Regular cardiac myocyte (primary cell): ENCODE measurements around the gene SERPINA5. TPM values are rescaled to one million over a fixed set of nuclear protein-coding genes. Genes with fewer than 3 reads are reported as not detected.

Experiments used
- total RNA-seq: library from RNA; depleted of rRNA; stranded (reverse); fragments of >200 nt; gene quantifications from 2 replicates; pipeline ENCODE4 v1.2.3, GENCODE V29; 2014

The SERPINA5 gene
- under 0.01 and 0.28 TPM in 2 replicates for total RNA-seq

GRCh38 chr14:94581127-94581999 lies at the start of gene SERPINA5:
Gene SERPINA5 (plus strand): TSS chr14:94581426. CDS start chr14:94587363, 5,937 bp downstream.

DNA sequence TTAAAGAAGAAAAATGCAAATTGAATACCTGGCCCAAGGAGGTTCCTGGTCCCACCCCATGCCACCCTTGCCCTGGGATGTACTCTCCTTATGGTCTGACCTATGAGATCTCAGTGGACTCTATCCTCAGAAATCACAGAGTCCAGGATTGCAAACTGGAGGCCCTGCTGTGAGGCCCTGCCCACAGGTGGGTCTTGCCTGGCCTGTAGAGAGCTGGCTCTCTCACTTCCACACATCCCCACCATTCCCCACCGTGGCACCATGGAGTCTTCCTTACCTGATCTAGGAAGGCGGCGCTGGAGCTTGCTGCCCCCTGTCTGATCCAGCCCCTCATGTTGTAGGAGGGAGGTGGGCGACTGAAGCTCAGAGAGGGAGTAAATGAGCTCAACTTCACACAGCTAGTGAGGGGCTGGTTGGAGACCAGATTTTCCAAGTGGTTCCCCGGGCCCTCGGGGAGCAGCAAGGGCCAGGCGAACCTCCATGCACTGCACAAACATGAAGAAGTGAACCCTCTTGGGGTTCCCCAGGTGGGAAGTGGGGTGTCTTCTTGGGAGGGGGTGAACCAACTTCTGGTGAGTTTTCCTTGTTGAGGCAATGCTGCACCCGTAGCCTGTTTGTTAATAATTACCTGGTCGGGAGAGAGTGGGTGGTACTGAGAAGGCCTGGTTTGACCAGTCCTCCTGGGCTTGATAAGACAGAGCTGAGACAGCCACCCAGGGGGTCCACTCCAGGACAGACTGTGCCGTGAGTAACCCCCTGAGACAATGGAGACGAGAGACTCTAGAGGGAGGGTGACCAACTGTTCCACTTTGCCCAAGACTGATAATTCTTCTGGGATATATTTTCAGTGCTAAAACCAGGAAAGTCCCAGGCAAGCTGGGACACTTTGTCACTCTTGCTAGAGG lies 20.2 kb upstream of the SERPINA5 start, which contains the start of gene SERPINA4:
Gene SERPINA4 (plus strand): TSS at position 692 of the 905 bp plus-strand sequence. CDS start 2,041 bp downstream, outside the sequence.

DNA sequence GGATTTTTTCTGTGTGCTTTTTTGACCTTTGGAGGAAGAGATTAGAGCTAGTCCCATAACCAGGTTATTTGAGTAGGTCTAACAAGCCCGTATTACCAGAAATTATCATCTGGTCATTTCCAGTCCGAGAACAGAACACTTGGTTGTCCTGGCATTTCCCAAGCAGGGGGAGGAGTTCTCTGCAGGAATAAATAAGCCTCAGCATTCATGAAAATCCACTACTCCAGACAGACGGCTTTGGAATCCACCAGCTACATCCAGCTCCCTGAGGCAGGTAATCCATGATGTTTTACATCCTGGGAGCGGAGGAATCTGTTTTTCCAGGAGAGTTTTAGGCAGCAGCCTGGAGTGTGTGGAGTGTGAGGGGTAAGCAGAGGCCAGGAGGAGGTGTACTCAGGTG lies 30.9 kb downstream of the SERPINA5 start, which contains the start of gene SERPINA3:
Gene SERPINA3 (plus strand): TSS at position 218 of the 400 bp plus-strand sequence. CDS start 2,051 bp downstream, outside the sequence.

Other genes starting within 250 kb of the SERPINA5 start
- gene SERPINA2, start 214.7 kb upstream of the SERPINA5 start, total RNA-seq = not detected in 2 replicates
- under 0.01 and 0.19 TPM in 2 replicates for gene SERPINA1, start 192.8 kb upstream of the SERPINA5 start, total RNA-seq
- gene SERPINA11, start 128.6 kb upstream of the SERPINA5 start, total RNA-seq = not detected in 2 replicates
- 0.28 and 0.96 TPM in 2 replicates for gene SERPINA9, start 105.2 kb upstream of the SERPINA5 start, total RNA-seq
- gene SERPINA12, start 72.0 kb upstream of the SERPINA5 start, total RNA-seq = not detected in 2 replicates
- gene SERPINA4, start 20.0 kb upstream of the SERPINA5 start, total RNA-seq = not detected in 2 replicates
- 1.3 and 9.9 TPM in 2 replicates for gene SERPINA3, start 31.0 kb downstream of the SERPINA5 start, total RNA-seq
- gene GSC, start 188.7 kb downstream of the SERPINA5 start, total RNA-seq = 0.38 and 0.85 TPM in 2 replicates